ENCODE results near the gene RAB5A.
"Not testable (repeated sequence)": the region's sequence is repeated elsewhere in the genome, so short reads cannot be mapped to it uniquely, and the experiment has no call there.

RAB5A gene

GRCh38 chr3:20031939-20032338, 85.0 kb downstream of the RAB5A start:
- DNase-seq: not testable (repeated sequence)
